Left ventricle myocardium inferior (tissue), 1 donor: Measurements from ENCODE around the gene CRISPLD2. TPM values are rescaled to one million over a fixed set of nuclear protein-coding genes. Genes with fewer than 3 reads are reported as not detected.

Source experiments
- DNase-seq: peaks from one replicate; pipeline ENCODE4 v3.0.0-alpha.2; 2020
- H3K27ac ChIP-seq: fragments of 200-600 bp; replicated peaks from 2 replicates; pipeline ENCODE4 v1.8.0; 2021
- H3K27me3 ChIP-seq: fragments of 200-600 bp; 2 replicates; pipeline ENCODE4 v1.8.0; 2021; ENCODE audit warnings: low read depth
- H3K36me3 ChIP-seq: fragments of 200-600 bp; 2 replicates; pipeline ENCODE4 v1.8.0; 2021
- H3K4me1 ChIP-seq: fragments of 200-600 bp; 2 replicates; pipeline ENCODE4 v1.8.0; 2021
- H3K4me3 ChIP-seq: fragments of 200-600 bp; 2 replicates; pipeline ENCODE4 v1.8.0; 2021; ENCODE audit warnings: mild to moderate bottlenecking, moderate library complexity
- H3K9me3 ChIP-seq: fragments of 200-600 bp; replicated peaks from 2 replicates; pipeline ENCODE4 v1.8.0; 2021
- CTCF ChIP-seq: fragments of 200-600 bp; IDR thresholded peaks from 2 replicates; pipeline ENCODE4 v1.8.0; 2021; ENCODE audit warnings: antibody characterized with exemption, mild to moderate bottlenecking, borderline replicate concordance
- intact Hi-C: fragments of 100-400 bp; cut with micrococcal nuclease; formaldehyde crosslinking; loops from one replicate; pipeline ENCODE4 v1.11.0; 2022
- total RNA-seq: library from RNA; stranded (reverse); fragmentation: NEBNext Ultra II Directional; extraction: Animal tissue kit (Norgen Biotek cat#: 25700); gene quantifications from one replicate; pipeline ENCODE4 v1.2.1, GENCODE V29; 2021
- donor health status: DM: no; HTN: yes; CAD: no; lungs with severe emphysema.

The CRISPLD2 gene
- total RNA-seq, 1 donor from 2014 or later, result 12.8 TPM

- Histone ChIP-seq H3K4me3 (peak overlapping the region; percentile 76), H3K27me3 (peaks cover 51% of the 10 kb centered on the region), H3K36me3 (no peaks in the 10 kb centered on the region), H3K27ac (peak overlapping the region; percentile 83), H3K9me3 (no peaks in the 10 kb centered on the region), H3K4me1 (peaks cover 32% of the 10 kb centered on the region)
- no peak for DNase-seq
- intact Hi-C loops, result no loop called here
- no peak for TF ChIP-seq CTCF
Measured at GRCh38 chr16:84818989-84819643, 669 bp upstream of the CRISPLD2 start.

- H3K27me3 ChIP-seq, result peaks cover 43% of the 10 kb centered on the region
- peak overlapping the region; percentile 83 for H3K27ac ChIP-seq
- H3K4me3 ChIP-seq, result peak overlapping the region; percentile 76
- no peak for TF ChIP-seq CTCF
- H3K4me1 ChIP-seq, result peaks cover 42% of the 10 kb centered on the region
- DNase-seq, result no peak
- intact Hi-C loops, result no loop called here
- no peaks in the 10 kb centered on the region for H3K36me3 ChIP-seq
- no peaks in the 10 kb centered on the region for H3K9me3 ChIP-seq
Measured at GRCh38 chr16:84820305-84820684, 510 bp downstream of the CRISPLD2 start.

GRCh38 chr16:84820771-84821170 is 986 bp downstream of the CRISPLD2 start:
- no peak for DNase-seq
- intact Hi-C loops, result no loop called here
- Histone ChIP-seq H3K4me1 (peaks cover 45% of the 10 kb centered on the region), H3K27ac (peak overlapping the region; percentile 83), H3K27me3 (peaks cover 38% of the 10 kb centered on the region), H3K4me3 (peak overlapping the region; percentile 76), H3K36me3 (no peaks in the 10 kb centered on the region), H3K9me3 (no peaks in the 10 kb centered on the region)
- no peak for TF ChIP-seq CTCF

- H3K36me3 ChIP-seq, result no peaks in the 10 kb centered on the region
- TF ChIP-seq CTCF, result no peak
- H3K4me1 ChIP-seq, result peaks cover 47% of the 10 kb centered on the region
- peaks cover 34% of the 10 kb centered on the region for H3K27me3 ChIP-seq
- H3K4me3 ChIP-seq, result peak overlapping the region; percentile 76
- no peaks in the 10 kb centered on the region for H3K9me3 ChIP-seq
- H3K27ac ChIP-seq, result peak overlapping the region; percentile 83
- DNase-seq, result no peak
- intact Hi-C loops, result no loop called here
Measured at GRCh38 chr16:84821179-84821578, 1.4 kb downstream of the CRISPLD2 start.

- Histone ChIP-seq H3K36me3 (no peaks in the 10 kb centered on the region), H3K4me1 (peaks cover 49% of the 10 kb centered on the region), H3K4me3 (peak overlapping the region; percentile 76), H3K27me3 (peaks cover 30% of the 10 kb centered on the region), H3K27ac (peak overlapping the region; percentile 83), H3K9me3 (no peaks in the 10 kb centered on the region)
- intact Hi-C loops, result no loop called here
- no peak for DNase-seq
- TF ChIP-seq CTCF, result no peak
Measured at GRCh38 chr16:84821728-84822689, 2.2 kb downstream of the CRISPLD2 start.
